Mucosa of descending colon (tissue), 3 donors: Measurements from ENCODE around the gene TUBB2A. TPM values are rescaled to one million over a fixed set of nuclear protein-coding genes. Genes with fewer than 3 reads are reported as not detected.
"Not testable (repeated sequence)": the region's sequence is repeated elsewhere in the genome, so short reads cannot be mapped to it uniquely, and the experiment has no call there.

ENCODE experiments used
- ATAC-seq: fragments of 200-7000 bp; cut with Tn5 transposase; one replicate; pipeline ENCODE4 v1.9.1; 2020; ENCODE audit warnings: mild to moderate bottlenecking, moderate library complexity
- DNase-seq, 3 donors: peaks; one replicate each; pipeline ENCODE4 v3.0.0-alpha.2; 2020
- H3K36me3 ChIP-seq: fragments of 200-600 bp; one replicate; pipeline ENCODE4 v1.8.0; 2021; ENCODE audit warnings: low read depth, mild to moderate bottlenecking
- H3K4me1 ChIP-seq: fragments of 200-600 bp; one replicate; pipeline ENCODE4 v1.8.0; 2021; ENCODE audit warnings: low read depth, mild to moderate bottlenecking
- H3K4me3 ChIP-seq: fragments of 200-600 bp; one replicate; pipeline ENCODE4 v1.8.0; 2021; ENCODE audit warnings: mild to moderate bottlenecking
- H3K9me3 ChIP-seq: fragments of 200-600 bp; one replicate; pipeline ENCODE4 v1.8.0; 2021; ENCODE audit warnings: mild to moderate bottlenecking
- CTCF ChIP-seq: fragments of 200-600 bp; IDR thresholded peaks from one replicate; pipeline ENCODE4 v1.8.0; 2022; ENCODE audit warnings: antibody characterized with exemption, mild to moderate bottlenecking
- intact Hi-C, 2 donors: fragments of 100-400 bp; cut with DNase I in 1 of 2; cut with micrococcal nuclease in 1 of 2; formaldehyde crosslinking; loops; one replicate each; pipeline versions ENCODE4 v1.11.0 to v1.11.1; 2022; cut with DNase I, micrococcal nuclease
- total RNA-seq, 3 donors: library from RNA; stranded (reverse); fragmentation: NEBNext Ultra II Directional in 2 of 3; extraction: Animal tissue kit (Norgen Biotek cat#: 25700) in 2 of 3; gene quantifications; one replicate each; pipeline versions ENCODE4 v1.2.1 to v1.2.4, GENCODE V29; 2021 to 2023
- donor health status: DM: no; HTN: no; CAD: no; lungs with moderate emphysema.
- donor health status: DM: no; HTN: no; CAD: no.
- donor health status: DM: no; HTN: yes; CAD: no.

TUBB2A gene
- total RNA-seq, 3 donors from 2014 or later = 16.4 to 92.8 (median 38.4) TPM

- no peak for DNase-seq
- no peak for TF ChIP-seq CTCF
- H3K4me3 ChIP-seq = no peak overlapping the region
- no peak for ATAC-seq
- H3K4me1 ChIP-seq = no peaks in the 10 kb centered on the region
- H3K9me3 ChIP-seq = no peaks in the 10 kb centered on the region
- intact Hi-C loops = no loop called here
- H3K36me3 ChIP-seq = no peaks in the 10 kb centered on the region
Measured at GRCh38 chr6:3195420-3195694, 38.0 kb upstream of the TUBB2A start.

- no peaks in the 10 kb centered on the region for H3K36me3 ChIP-seq
- H3K9me3 ChIP-seq = no peaks in the 10 kb centered on the region
- TF ChIP-seq CTCF = no peak
- ATAC-seq = no peak
- no peak for DNase-seq
- intact Hi-C loops = no loop called here
- no peak overlapping the region for H3K4me3 ChIP-seq
- no peaks in the 10 kb centered on the region for H3K4me1 ChIP-seq
Measured at GRCh38 chr6:3194535-3195419, 37.4 kb upstream of the TUBB2A start.

- DNase-seq (no peak), ATAC-seq (no peak)
- Histone ChIP-seq H3K36me3 (no peaks in the 10 kb centered on the region), H3K9me3 (no peaks in the 10 kb centered on the region), H3K4me3 (no peak overlapping the region), H3K4me1 (no peaks in the 10 kb centered on the region)
- intact Hi-C loops = no loop called here
- TF ChIP-seq CTCF = no peak
Measured at GRCh38 chr6:3193102-3193849, 35.9 kb upstream of the TUBB2A start.

- DNase-seq (no peak), ATAC-seq (no peak)
- Histone ChIP-seq H3K4me1 (no peaks in the 10 kb centered on the region), H3K4me3 (no peak overlapping the region), H3K9me3 (no peaks in the 10 kb centered on the region), H3K36me3 (no peaks in the 10 kb centered on the region)
- TF ChIP-seq CTCF = no peak
- intact Hi-C loops = no loop called here
Measured at GRCh38 chr6:3190779-3191178, 33.4 kb upstream of the TUBB2A start.

- Histone ChIP-seq H3K9me3 (no peaks in the 10 kb centered on the region), H3K36me3 (no peaks in the 10 kb centered on the region), H3K4me3 (no peak overlapping the region), H3K4me1 (no peaks in the 10 kb centered on the region)
- ATAC-seq (no peak), DNase-seq (no peak)
- intact Hi-C loops = no loop called here
- no peak for TF ChIP-seq CTCF
Measured at GRCh38 chr6:3190056-3190455, 32.7 kb upstream of the TUBB2A start.

- ATAC-seq, DNase-seq, intact Hi-C loops, H3K36me3 ChIP-seq, H3K4me1 ChIP-seq, H3K4me3 ChIP-seq, H3K9me3 ChIP-seq: not testable (repeated sequence)
Measured at GRCh38 chr6:3189192-3189591, 31.8 kb upstream of the TUBB2A start.
